ENCODE measurements around the gene FADS6. TPM values are rescaled to one million over a fixed set of nuclear protein-coding genes. Genes with fewer than 3 reads are reported as not detected.
"Not testable (repeated sequence)": the region's sequence is repeated elsewhere in the genome, so short reads cannot be mapped to it uniquely, and the experiment has no call there.

FADS6 gene
- total and polyA plus RNA-seq, 3 donors from 2014 or later = 0.95 to 2.0 (median 1.4) TPM

GRCh38 chr17:74907012-74907411, 13.6 kb upstream of the FADS6 start:
- H3K27me3 ChIP-seq = no peaks in the 10 kb centered on the region
- TF ChIP-seq POLR2A (IDR thresholded peaks at IDR 0.05) = no peak
- no peak for TF ChIP-seq CTCF (IDR thresholded peaks at IDR 0.05)
- H3K27ac ChIP-seq = no peak overlapping the region
- DNase-seq = no peak
- H3K4me3 ChIP-seq = no peak overlapping the region
- no peaks in the 10 kb centered on the region for H3K9me3 ChIP-seq
- no peaks in the 10 kb centered on the region for H3K36me3 ChIP-seq (ENCODE audit: low read depth, missing control alignments)
- intact Hi-C loops (cut with DNase I; ENCODE audit: low total_unique reads) = no loop called here
- 94 to 97% methylated on average over 6 to 31 of the region's 34 CpGs for WGBS, 2 donors
- no peaks in the 10 kb centered on the region for H3K4me1 ChIP-seq

- WGBS, 2 donors = 65 to 67% methylated on average over 6 of the region's 6 CpGs
These were observed 12.9 kb upstream of the FADS6 start for GRCh38 chr17:74906214-74906793.

GRCh38 chr17:74904687-74905409, 11.4 kb upstream of the FADS6 start:
- TF ChIP-seq POLR2A (IDR thresholded peaks at IDR 0.05) (no peak), CTCF (IDR thresholded peaks at IDR 0.05) (no peak)
- WGBS, 2 donors = 81 to 82% methylated on average over 4 to 7 of the region's 7 CpGs
- H3K27me3 ChIP-seq = no peaks in the 10 kb centered on the region

More at GRCh38 chr17:74906214-74906793, 12.9 kb upstream of the FADS6 start:
- H3K4me1 ChIP-seq; H3K9me3 ChIP-seq; DNase-seq; H3K27ac ChIP-seq; H3K36me3 ChIP-seq (ENCODE audit: low read depth, missing control alignments); H3K27me3 ChIP-seq; intact Hi-C loops (cut with DNase I; ENCODE audit: low total_unique reads); H3K4me3 ChIP-seq: not testable (repeated sequence)

GRCh38 chr17:74903671-74904070, 10.2 kb upstream of the FADS6 start:
- 74 to 77% methylated on average over 6 of the region's 6 CpGs for whole genome bisulfite sequencing, 2 donors
- TF ChIP-seq POLR2A (IDR thresholded peaks at IDR 0.05) = no peak
- no peak for TF ChIP-seq CTCF (IDR thresholded peaks at IDR 0.05)
- H3K27ac ChIP-seq = no peak overlapping the region
- H3K36me3 ChIP-seq (ENCODE audit: low read depth, missing control alignments) = no peaks in the 10 kb centered on the region
- intact Hi-C loops (cut with DNase I; ENCODE audit: low total_unique reads) = no loop called here
- H3K27me3 ChIP-seq = no peaks in the 10 kb centered on the region
- H3K4me3 ChIP-seq = no peak overlapping the region
- H3K4me1 ChIP-seq = no peaks in the 10 kb centered on the region
- H3K9me3 ChIP-seq = no peaks in the 10 kb centered on the region
- DNase-seq = no peak

More at GRCh38 chr17:74904687-74905409, 11.4 kb upstream of the FADS6 start:
- intact Hi-C loops (cut with DNase I; ENCODE audit: low total_unique reads) = no loop called here
- DNase-seq = no peak
- Histone ChIP-seq H3K27ac (no peak overlapping the region), H3K4me1 (no peaks in the 10 kb centered on the region), H3K4me3 (no peak overlapping the region), H3K36me3 (ENCODE audit: low read depth, missing control alignments) (no peaks in the 10 kb centered on the region), H3K9me3 (no peaks in the 10 kb centered on the region)

GRCh38 chr17:74903034-74903433, 9.6 kb upstream of the FADS6 start:
- Histone ChIP-seq H3K4me3 (no peak overlapping the region), H3K9me3 (no peaks in the 10 kb centered on the region), H3K27ac (no peak overlapping the region), H3K27me3 (no peaks in the 10 kb centered on the region), H3K36me3 (ENCODE audit: low read depth, missing control alignments) (no peaks in the 10 kb centered on the region), H3K4me1 (no peaks in the 10 kb centered on the region)
- TF ChIP-seq CTCF (IDR thresholded peaks at IDR 0.05) = no peak
- no peak for TF ChIP-seq POLR2A (IDR thresholded peaks at IDR 0.05)
- intact Hi-C loops (cut with DNase I; ENCODE audit: low total_unique reads) = no loop called here
- 87 to 91% methylated on average over 9 of the region's 9 CpGs for WGBS, 2 donors
- no peak for DNase-seq
